Testis (tissue), 3 donors: Measurements from ENCODE around the gene GLI1. TPM values are rescaled to one million over a fixed set of nuclear protein-coding genes. Genes with fewer than 3 reads are reported as not detected.

Experiments used
- DNase-seq: peaks from one replicate; pipeline ENCODE4 v3.0.0-alpha.2; 2019
- H3K27ac ChIP-seq, 2 donors: fragments of 200-600 bp; sonication (generic); one replicate each; pipeline ENCODE4 v1.5.1; 2019
- H3K27me3 ChIP-seq: fragments of 200-600 bp; sonication (generic); one replicate; pipeline ENCODE4 v1.5.1; 2019
- H3K36me3 ChIP-seq: fragments of 200-600 bp; sonication (generic); one replicate; pipeline ENCODE4 v1.5.1; 2017; ENCODE audit warnings: low read depth; ENCODE audit errors: missing control alignments
- H3K4me1 ChIP-seq: fragments of 200-600 bp; sonication (generic); one replicate; pipeline ENCODE4 v1.5.1; 2019
- H3K4me3 ChIP-seq, 2 donors: fragments of 200-600 bp; sonication (generic); one replicate each; pipeline ENCODE4 v1.5.1; 2017 to 2019
- H3K9me3 ChIP-seq: fragments of 200-600 bp; sonication (generic); one replicate; pipeline ENCODE4 v1.5.1; 2017
- POLR2A ChIP-seq: fragments of 450-650 bp; IDR thresholded peaks from one replicate; pipeline ENCODE4 v1.6.1; 2017; ENCODE audit warnings: antibody characterized with exemption, mild to moderate bottlenecking, moderate library complexity
- WGBS, 2 donors: methylation state at CpG; one replicate each; pipeline ENCODE4 v1.1.5; 2018; 5-methylcytosine and 5-hydroxymethylcytosine counted together
- intact Hi-C: fragments of 100-400 bp; cut with DNase I; formaldehyde crosslinking; loops from one replicate; pipeline ENCODE4 v1.15.1; 2023; ENCODE audit warnings: low total_unique reads
- polyA plus RNA-seq: library from polyadenylated mRNA; stranded (reverse); fragments of 350-450 nt; fragmentation: Illumina TruSeq; extraction: RNeasy Lipid Tissue Mini Kit (QIAGEN cat#74804); gene quantifications from one replicate; pipeline ENCODE4 v1.2.3, GENCODE V29; 2014; ENCODE audit warnings: low read depth, low replicate concordance; ENCODE audit not compliant: insufficient read depth
- total RNA-seq, 2 donors: library from RNA; depleted of rRNA; stranded (reverse); fragments of >200 nt; gene quantifications; one replicate each; pipeline ENCODE4 v1.2.3, GENCODE V29; 2016
- TF ChIP-seq, protein P1 (sequence below), 3 experiments: fragments of 450-650 bp in 2 of 3; fragments of 200-600 bp in 1 of 3; sonication (generic) in 1 of 3; IDR thresholded peaks; one replicate each; pipeline ENCODE4 v1.5.1; 2016 to 2019; ENCODE audit warnings: antibody characterized with exemption in 3 of 3, mild to moderate bottlenecking in 2 of 3, moderate library complexity in 1 of 3

GLI1 gene
- total and polyA plus RNA-seq, 3 donors from 2014 or later = 8.3 to 18.0 (median 9.3) TPM

DNA sequence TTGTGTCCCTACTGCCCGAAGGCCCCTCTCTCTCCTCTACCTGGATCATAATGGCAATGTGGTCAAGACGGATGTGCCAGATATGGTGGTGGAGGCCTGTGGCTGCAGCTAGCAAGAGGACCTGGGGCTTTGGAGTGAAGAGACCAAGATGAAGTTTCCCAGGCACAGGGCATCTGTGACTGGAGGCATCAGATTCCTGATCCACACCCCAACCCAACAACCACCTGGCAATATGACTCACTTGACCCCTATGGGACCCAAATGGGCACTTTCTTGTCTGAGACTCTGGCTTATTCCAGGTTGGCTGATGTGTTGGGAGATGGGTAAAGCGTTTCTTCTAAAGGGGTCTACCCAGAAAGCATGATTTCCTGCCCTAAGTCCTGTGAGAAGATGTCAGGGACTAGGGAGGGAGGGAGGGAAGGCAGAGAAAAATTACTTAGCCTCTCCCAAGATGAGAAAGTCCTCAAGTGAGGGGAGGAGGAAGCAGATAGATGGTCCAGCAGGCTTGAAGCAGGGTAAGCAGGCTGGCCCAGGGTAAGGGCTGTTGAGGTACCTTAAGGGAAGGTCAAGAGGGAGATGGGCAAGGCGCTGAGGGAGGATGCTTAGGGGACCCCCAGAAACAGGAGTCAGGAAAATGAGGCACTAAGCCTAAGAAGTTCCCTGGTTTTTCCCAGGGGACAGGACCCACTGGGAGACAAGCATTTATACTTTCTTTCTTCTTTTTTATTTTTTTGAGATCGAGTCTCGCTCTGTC lies 2.7 kb upstream of the GLI1 start:
- Histone ChIP-seq H3K36me3 (no peaks in the 10 kb centered on the region), H3K9me3 (no peaks in the 10 kb centered on the region), H3K4me1 (peaks cover 18% of the 10 kb centered on the region), H3K27me3 (no peaks in the 10 kb centered on the region), H3K4me3 (no peak overlapping the region), H3K27ac (no peak overlapping the region)
- intact Hi-C loops = no loop called here
- no peak for DNase-seq
- WGBS, 2 donors = 87 to 95% methylated on average over 5 to 6 of the region's 6 CpGs
- no peak for TF ChIP-seq POLR2A
- TF ChIP-seq, protein P1, sequence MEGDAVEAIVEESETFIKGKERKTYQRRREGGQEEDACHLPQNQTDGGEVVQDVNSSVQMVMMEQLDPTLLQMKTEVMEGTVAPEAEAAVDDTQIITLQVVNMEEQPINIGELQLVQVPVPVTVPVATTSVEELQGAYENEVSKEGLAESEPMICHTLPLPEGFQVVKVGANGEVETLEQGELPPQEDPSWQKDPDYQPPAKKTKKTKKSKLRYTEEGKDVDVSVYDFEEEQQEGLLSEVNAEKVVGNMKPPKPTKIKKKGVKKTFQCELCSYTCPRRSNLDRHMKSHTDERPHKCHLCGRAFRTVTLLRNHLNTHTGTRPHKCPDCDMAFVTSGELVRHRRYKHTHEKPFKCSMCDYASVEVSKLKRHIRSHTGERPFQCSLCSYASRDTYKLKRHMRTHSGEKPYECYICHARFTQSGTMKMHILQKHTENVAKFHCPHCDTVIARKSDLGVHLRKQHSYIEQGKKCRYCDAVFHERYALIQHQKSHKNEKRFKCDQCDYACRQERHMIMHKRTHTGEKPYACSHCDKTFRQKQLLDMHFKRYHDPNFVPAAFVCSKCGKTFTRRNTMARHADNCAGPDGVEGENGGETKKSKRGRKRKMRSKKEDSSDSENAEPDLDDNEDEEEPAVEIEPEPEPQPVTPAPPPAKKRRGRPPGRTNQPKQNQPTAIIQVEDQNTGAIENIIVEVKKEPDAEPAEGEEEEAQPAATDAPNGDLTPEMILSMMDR (IDR thresholded peaks at IDR 0.05) = no peak

DNA sequence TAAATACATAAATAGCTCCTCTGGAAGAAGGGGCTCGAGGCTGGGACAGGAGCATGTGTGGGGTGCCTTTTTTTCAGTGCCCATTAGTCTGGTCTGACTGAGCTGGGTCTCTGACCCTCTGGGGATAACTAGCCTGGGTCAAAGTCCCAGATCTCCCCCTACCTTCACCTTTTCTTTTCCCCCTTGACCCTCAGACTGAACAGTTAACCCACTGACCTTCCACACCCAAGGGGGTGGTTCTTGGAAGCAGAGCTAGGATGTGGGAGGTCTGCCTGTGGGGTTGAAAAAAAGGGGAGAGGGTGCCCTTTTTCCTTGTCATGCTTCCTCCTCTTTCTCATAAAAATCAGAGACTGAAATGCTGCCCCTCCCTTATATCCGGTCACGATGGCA lies 925 bp upstream of the GLI1 start:
- peak overlapping the region; percentile 64 to 68 for H3K4me3 ChIP-seq
- no peaks in the 10 kb centered on the region for H3K9me3 ChIP-seq
- H3K27ac ChIP-seq = peak overlapping the region; percentile 51 to 90
- DNase-seq = no peak
- TF ChIP-seq, protein P1 (IDR thresholded peaks at IDR 0.05) = no peak
- TF ChIP-seq POLR2A = no peak
- intact Hi-C loops = no loop called here
- H3K27me3 ChIP-seq = no peaks in the 10 kb centered on the region
- peaks cover 23% of the 10 kb centered on the region for H3K4me1 ChIP-seq
- WGBS, 2 donors = 18 to 33% methylated on average over 3 of the region's 3 CpGs
- no peaks in the 10 kb centered on the region for H3K36me3 ChIP-seq

DNA sequence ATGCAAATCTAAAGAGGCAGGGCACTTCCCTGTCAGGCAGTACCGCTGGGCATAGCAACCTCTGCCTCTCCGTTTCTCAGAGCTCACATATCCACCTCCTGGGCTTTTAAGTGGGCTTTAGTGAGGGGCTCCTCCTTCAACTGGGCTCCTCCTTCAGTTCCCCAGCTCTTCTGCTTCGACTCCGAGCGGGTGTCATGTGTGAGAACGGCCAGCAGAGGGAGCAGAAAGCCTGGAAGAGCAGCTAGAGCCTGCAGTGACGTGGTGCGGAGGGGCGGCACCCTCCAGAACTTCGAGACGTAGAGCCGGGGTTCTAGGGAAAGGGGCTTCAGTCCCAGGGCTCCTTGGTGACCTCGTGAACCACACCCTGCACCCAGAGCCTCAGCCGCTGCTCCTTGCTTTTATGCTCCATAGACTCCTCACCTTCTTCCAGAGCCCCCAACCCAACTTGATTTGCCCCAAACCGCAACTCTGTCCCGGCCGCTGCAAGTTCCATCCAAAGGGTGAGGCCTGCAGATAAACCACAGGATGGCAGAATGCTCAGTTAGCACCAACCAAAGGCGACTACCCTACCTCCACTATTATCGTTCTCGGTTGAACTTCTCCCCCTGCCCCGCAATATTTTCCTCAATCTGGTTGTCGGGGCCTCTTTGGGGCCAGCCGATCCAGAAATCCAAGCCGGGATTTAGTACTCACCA lies 383 bp upstream of the GLI1 start:
- WGBS, 2 donors = 0% methylated on average over 16 to 24 of the region's 24 CpGs
- DNase-seq = peak; percentile 97
- intact Hi-C loops = no loop called here
- no peaks in the 10 kb centered on the region for H3K27me3 ChIP-seq
- H3K27ac ChIP-seq = peak overlapping the region; percentile 51 to 90
- peaks cover 23% of the 10 kb centered on the region for H3K4me1 ChIP-seq
- no peaks in the 10 kb centered on the region for H3K9me3 ChIP-seq
- peak overlapping the region; percentile 64 to 68 for H3K4me3 ChIP-seq
- no peak for TF ChIP-seq POLR2A
- TF ChIP-seq, protein P1 (IDR thresholded peaks at IDR 0.05) = peak; percentile 97 to 99 (median 99)
- no peaks in the 10 kb centered on the region for H3K36me3 ChIP-seq

DNA sequence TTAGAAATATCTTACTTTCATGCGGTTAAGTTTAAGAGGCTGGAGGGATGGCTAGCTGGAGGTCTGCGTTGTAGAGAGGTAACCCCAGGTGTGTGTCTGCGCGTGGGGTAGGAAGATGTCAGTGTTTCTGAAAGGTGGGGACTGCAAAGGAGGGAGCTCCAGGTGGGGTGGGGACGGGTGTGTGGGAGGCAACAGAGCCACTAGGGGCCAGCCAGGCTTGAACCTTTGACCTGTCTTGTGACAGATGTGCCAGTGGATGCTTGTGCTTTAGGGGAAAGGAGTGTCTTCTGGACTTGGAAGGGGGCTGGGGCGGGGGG lies 841 bp downstream of the GLI1 start:
- H3K9me3 ChIP-seq = no peaks in the 10 kb centered on the region
- peak overlapping the region; percentile 64 to 68 for H3K4me3 ChIP-seq
- WGBS, 2 donors = 1 to 2% methylated on average over 5 to 6 of the region's 6 CpGs
- peak overlapping the region; percentile 51 to 90 for H3K27ac ChIP-seq
- peaks cover 23% of the 10 kb centered on the region for H3K4me1 ChIP-seq
- H3K36me3 ChIP-seq = no peaks in the 10 kb centered on the region
- intact Hi-C loops = no loop called here
- H3K27me3 ChIP-seq = no peaks in the 10 kb centered on the region
- DNase-seq = no peak
- no peak for TF ChIP-seq POLR2A
- TF ChIP-seq, protein P1 (IDR thresholded peaks at IDR 0.05) = no peak
